Measurements from ENCODE around the gene TMOD1.

The TMOD1 gene

GRCh38 chr9:97529363-97530076 lies 28.1 kb downstream of the TMOD1 start:
- TF ChIP-seq FOXP2 (optimal IDR thresholded peaks at IDR 0.05; ENCODE audit: borderline replicate concordance, extremely low read depth, extremely low read length, insufficient read depth) (no peak), TAF1 (IDR thresholded peaks at IDR 0.05; ENCODE audit: borderline replicate concordance, insufficient read depth, low read length) (no peak), SIN3A (IDR thresholded peaks at IDR 0.05; ENCODE audit: borderline replicate concordance, insufficient read depth, low read length) (no peak), REST (IDR thresholded peaks at IDR 0.05; ENCODE audit: insufficient read depth in 1 of 2, low read depth in 2 of 2, low read length in 2 of 2) (no peak), POLR2AphosphoS5 (IDR thresholded peaks at IDR 0.05; ENCODE audit: low read depth, low read length) (no peak)

DNA sequence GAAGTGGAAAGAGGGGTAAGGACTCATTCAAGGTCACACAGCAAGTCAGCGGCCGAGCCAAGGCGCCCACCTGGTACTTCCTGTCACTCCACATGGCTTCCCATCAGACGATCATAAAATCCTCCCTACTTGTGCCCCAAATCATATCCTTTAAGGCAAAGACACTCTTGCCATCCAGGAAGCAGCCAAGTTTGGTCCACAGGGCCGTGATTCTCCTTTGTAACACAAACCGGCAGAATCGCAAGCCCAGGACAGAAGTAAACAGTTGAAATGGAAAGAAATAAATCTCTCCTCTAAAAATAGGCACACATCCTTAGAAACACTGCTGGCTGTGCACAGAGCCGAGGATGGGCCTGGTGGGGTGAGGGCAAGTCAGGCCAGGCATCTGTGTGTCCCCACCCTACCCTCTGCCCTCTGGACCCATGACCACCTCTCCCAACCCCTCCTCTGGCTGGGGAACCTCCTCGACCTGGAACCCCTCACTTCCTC lies 30.5 kb downstream of the TMOD1 start:
- TF ChIP-seq POLR2AphosphoS5 (IDR thresholded peaks at IDR 0.05; ENCODE audit: low read depth, low read length), result no peak
- no peak for TF ChIP-seq REST (IDR thresholded peaks at IDR 0.05; ENCODE audit: insufficient read depth in 1 of 2, low read depth in 2 of 2, low read length in 2 of 2)
- TF ChIP-seq SIN3A (IDR thresholded peaks at IDR 0.05; ENCODE audit: borderline replicate concordance, insufficient read depth, low read length), result no peak
- TF ChIP-seq TAF1 (IDR thresholded peaks at IDR 0.05; ENCODE audit: borderline replicate concordance, insufficient read depth, low read length), result no peak
- TF ChIP-seq FOXP2 (optimal IDR thresholded peaks at IDR 0.05; ENCODE audit: borderline replicate concordance, extremely low read depth, extremely low read length, insufficient read depth), result no peak

DNA sequence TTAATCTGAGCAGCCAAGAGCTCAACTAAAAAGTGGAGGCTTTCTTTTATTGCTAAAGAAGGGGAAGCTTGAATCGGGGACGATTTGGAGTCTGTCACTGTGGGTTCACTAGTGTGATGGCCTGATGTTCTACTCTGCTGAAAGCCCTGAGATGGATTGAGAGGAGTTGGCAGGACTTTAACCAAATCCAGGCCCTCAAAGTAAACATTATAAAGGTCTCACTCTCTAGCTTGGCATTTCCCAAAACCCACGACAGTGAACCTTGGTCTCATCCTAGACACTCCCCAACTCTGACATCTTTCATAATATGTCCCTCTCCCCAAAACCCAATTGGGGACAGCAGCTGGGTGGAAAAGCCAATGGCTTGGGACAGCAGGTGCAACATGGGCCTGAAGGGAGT lies 32.7 kb downstream of the TMOD1 start:
- TF ChIP-seq FOXP2 (optimal IDR thresholded peaks at IDR 0.05; ENCODE audit: borderline replicate concordance, extremely low read depth, extremely low read length, insufficient read depth) (no peak), SIN3A (IDR thresholded peaks at IDR 0.05; ENCODE audit: borderline replicate concordance, insufficient read depth, low read length) (no peak), REST (IDR thresholded peaks at IDR 0.05; ENCODE audit: insufficient read depth in 1 of 2, low read depth in 2 of 2, low read length in 2 of 2) (no peak), POLR2AphosphoS5 (IDR thresholded peaks at IDR 0.05; ENCODE audit: low read depth, low read length) (no peak), TAF1 (IDR thresholded peaks at IDR 0.05; ENCODE audit: borderline replicate concordance, insufficient read depth, low read length) (no peak)

DNA sequence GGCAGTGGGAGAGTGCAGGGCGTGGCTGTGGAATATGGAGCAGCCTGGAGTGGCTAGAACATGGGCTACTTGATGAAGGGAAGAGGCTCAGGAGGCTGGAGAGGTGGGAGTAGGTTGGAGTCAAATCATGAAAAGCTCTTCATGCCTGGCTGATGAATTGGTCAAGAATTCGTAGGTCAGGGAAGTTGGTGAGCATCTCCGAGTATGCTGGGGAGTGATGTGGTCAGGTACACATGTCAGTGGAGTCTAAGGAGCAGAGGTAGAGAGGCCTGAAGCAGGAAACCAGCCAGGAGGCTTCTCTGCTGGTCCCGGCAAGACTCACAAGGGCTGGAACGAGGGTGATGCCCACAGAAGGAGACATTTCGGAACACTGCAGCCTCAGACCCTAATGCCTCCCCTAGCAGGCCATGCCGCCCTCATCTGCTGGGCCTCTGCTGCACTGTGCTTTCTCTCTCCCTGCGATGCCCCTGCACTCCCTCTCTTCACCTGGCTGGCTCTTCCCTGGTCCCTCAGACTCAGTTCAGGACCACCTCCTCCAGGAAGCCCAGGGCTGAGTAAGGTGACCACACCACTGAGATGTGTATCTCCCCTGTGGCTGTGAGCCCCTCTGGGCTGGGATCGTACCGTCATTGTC lies 33.6 kb downstream of the TMOD1 start:
- TF ChIP-seq FOXP2 (optimal IDR thresholded peaks at IDR 0.05; ENCODE audit: borderline replicate concordance, extremely low read depth, extremely low read length, insufficient read depth), result no peak
- TF ChIP-seq REST (IDR thresholded peaks at IDR 0.05; ENCODE audit: insufficient read depth in 1 of 2, low read depth in 2 of 2, low read length in 2 of 2), result no peak
- no peak for TF ChIP-seq TAF1 (IDR thresholded peaks at IDR 0.05; ENCODE audit: borderline replicate concordance, insufficient read depth, low read length)
- no peak for TF ChIP-seq SIN3A (IDR thresholded peaks at IDR 0.05; ENCODE audit: borderline replicate concordance, insufficient read depth, low read length)
- no peak for TF ChIP-seq POLR2AphosphoS5 (IDR thresholded peaks at IDR 0.05; ENCODE audit: low read depth, low read length)

Data from PFSK-1 (cell line).